Measurements from ENCODE around the gene PLA2G1B.

The PLA2G1B gene

GRCh38 chr12:120363274-120363855 lies 35.8 kb upstream of the PLA2G1B start:
- Histone ChIP-seq H3K9me3 (no peaks in the 10 kb centered on the region), H3K36me3 (no peaks in the 10 kb centered on the region), H3K27me3 (peaks cover under 1 to 52% of the 10 kb centered on the region in 2 donors), H3K4me1 (peaks cover 0 to 18% (median 14%) of the 10 kb centered on the region in 4 donors), H3K27ac (no peak overlapping the region), H3K4me3 (no peak overlapping the region)
- no peak for DNase-seq
- no peak for TF ChIP-seq CTCF (IDR thresholded peaks at IDR 0.05)
- intact Hi-C loops (cut with DNase I; ENCODE audit: low total_unique reads) = no loop called here

GRCh38 chr12:120362516-120363273 lies 35.1 kb upstream of the PLA2G1B start:
- Histone ChIP-seq H3K4me3 (no peak overlapping the region), H3K36me3 (no peaks in the 10 kb centered on the region), H3K27me3 (peaks cover 0 to 48% of the 10 kb centered on the region in 2 donors), H3K9me3 (no peaks in the 10 kb centered on the region), H3K27ac (no peak overlapping the region), H3K4me1 (peaks cover 0 to 11% (median 7%) of the 10 kb centered on the region in 4 donors)
- no peak for DNase-seq
- intact Hi-C loops (cut with DNase I; ENCODE audit: low total_unique reads) = no loop called here
- TF ChIP-seq CTCF (IDR thresholded peaks at IDR 0.05) = no peak

- DNase-seq = no peak
- Histone ChIP-seq H3K4me1 (peaks cover 0 to 11% (median 8%) of the 10 kb centered on the region in 4 donors), H3K4me3 (peak overlapping the region; percentile 27 to 40), H3K36me3 (no peaks in the 10 kb centered on the region), H3K27ac (no peak overlapping the region), H3K27me3 (peaks cover 0 to 40% of the 10 kb centered on the region in 2 donors), H3K9me3 (no peaks in the 10 kb centered on the region)
- intact Hi-C loops (cut with DNase I; ENCODE audit: low total_unique reads) = no loop called here
- TF ChIP-seq CTCF (IDR thresholded peaks at IDR 0.05) = no peak
Observed at GRCh38 chr12:120361506-120362208, 34.1 kb upstream of the PLA2G1B start.

GRCh38 chr12:120359128-120359527 lies 31.5 kb upstream of the PLA2G1B start:
- Histone ChIP-seq H3K36me3 (no peaks in the 10 kb centered on the region), H3K4me1 (peaks cover 0 to 12% (median 8%) of the 10 kb centered on the region in 4 donors), H3K27me3 (peaks cover 0 to 40% of the 10 kb centered on the region in 2 donors), H3K9me3 (no peaks in the 10 kb centered on the region), H3K4me3 (no peak overlapping the region), H3K27ac (no peak overlapping the region)
- intact Hi-C loops (cut with DNase I; ENCODE audit: low total_unique reads) = loop anchor here (5.0 kb wide), 1 partner anchor 73 kb away; no protein-coding TSS in a partner anchor
- no peak for DNase-seq
- no peak for TF ChIP-seq CTCF (IDR thresholded peaks at IDR 0.05)

GRCh38 chr12:120358412-120359100 lies 31.0 kb upstream of the PLA2G1B start:
- intact Hi-C loops (cut with DNase I; ENCODE audit: low total_unique reads) = loop anchor here (5.0 kb wide), 1 partner anchor 74 kb away; no protein-coding TSS in a partner anchor
- H3K9me3 ChIP-seq = no peaks in the 10 kb centered on the region
- peaks cover 0 to 12% (median 8%) of the 10 kb centered on the region in 4 donors for H3K4me1 ChIP-seq
- peaks cover 0 to 40% of the 10 kb centered on the region in 2 donors for H3K27me3 ChIP-seq
- no peaks in the 10 kb centered on the region for H3K36me3 ChIP-seq
- TF ChIP-seq CTCF (IDR thresholded peaks at IDR 0.05) = no peak
- no peak overlapping the region for H3K4me3 ChIP-seq
- no peak overlapping the region for H3K27ac ChIP-seq
- DNase-seq = peak in 1 of 2 donors; percentile 59
